ENCODE data around the gene FUBP3.

DNA sequence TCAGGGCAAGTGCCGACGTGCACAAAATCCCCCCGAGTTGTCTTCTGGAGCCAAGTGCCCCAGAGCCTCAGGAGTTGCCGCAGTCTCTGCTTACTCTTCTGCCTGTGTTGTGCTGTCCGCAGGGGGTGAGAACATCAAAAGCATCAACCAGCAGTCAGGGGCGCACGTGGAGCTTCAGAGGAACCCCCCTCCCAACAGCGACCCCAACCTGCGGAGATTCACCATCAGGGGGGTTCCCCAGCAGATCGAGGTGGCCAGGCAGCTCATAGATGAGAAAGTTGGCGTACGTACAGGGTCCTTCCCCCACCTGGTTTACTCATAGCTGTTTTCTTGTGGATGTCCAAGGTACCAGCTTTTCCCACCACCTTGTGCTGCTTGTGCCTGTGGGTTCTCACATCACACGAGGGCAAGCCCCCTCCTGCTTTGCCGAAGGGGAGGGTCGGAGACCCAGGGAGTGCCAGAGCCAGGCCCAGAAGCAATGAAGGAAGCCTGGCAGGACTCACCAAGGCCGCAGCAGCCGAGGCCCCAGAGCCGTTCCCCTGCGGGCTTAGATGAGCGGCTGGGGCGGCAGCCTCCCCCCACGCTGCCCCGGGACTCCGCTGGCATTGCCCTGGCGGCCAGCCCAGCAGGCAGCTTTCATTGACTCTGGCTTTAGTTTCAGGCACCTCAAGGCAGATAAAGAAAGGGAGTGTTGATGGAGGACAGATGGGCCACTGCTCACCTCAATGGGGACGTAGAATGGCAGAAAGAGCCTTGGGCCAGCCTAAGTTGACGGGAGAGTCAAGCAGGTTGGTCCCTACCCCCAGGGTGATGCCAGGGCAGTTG is 51.3 kb downstream of the FUBP3 start:
- TF ChIP-seq, protein P1, sequence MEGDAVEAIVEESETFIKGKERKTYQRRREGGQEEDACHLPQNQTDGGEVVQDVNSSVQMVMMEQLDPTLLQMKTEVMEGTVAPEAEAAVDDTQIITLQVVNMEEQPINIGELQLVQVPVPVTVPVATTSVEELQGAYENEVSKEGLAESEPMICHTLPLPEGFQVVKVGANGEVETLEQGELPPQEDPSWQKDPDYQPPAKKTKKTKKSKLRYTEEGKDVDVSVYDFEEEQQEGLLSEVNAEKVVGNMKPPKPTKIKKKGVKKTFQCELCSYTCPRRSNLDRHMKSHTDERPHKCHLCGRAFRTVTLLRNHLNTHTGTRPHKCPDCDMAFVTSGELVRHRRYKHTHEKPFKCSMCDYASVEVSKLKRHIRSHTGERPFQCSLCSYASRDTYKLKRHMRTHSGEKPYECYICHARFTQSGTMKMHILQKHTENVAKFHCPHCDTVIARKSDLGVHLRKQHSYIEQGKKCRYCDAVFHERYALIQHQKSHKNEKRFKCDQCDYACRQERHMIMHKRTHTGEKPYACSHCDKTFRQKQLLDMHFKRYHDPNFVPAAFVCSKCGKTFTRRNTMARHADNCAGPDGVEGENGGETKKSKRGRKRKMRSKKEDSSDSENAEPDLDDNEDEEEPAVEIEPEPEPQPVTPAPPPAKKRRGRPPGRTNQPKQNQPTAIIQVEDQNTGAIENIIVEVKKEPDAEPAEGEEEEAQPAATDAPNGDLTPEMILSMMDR (IDR thresholded peaks at IDR 0.05), result no peak
- no peak for TF ChIP-seq POLR2A (IDR thresholded peaks at IDR 0.05)
